ENCODE data around the gene RBM45. TPM values are rescaled to one million over a fixed set of nuclear protein-coding genes. Genes with fewer than 3 reads are reported as not detected.

The RBM45 gene
- total RNA-seq, 1 experiment from 2014 or later, result 13.6 TPM

- H3K27me3 ChIP-seq (replicated peaks; ENCODE audit: control insufficient read depth, insufficient read depth, low read length), result no peaks in the 10 kb centered on the region
- H3K4me1 Mint-ChIP-seq (ENCODE audit: low read depth, unreplicated experiment), result no peaks in the 10 kb centered on the region
- TF ChIP-seq CTCF (IDR thresholded peaks at IDR 0.05; ENCODE audit: insufficient read depth in 1 of 2, low read depth in 1 of 2, low read length in 1 of 2, severe bottlenecking in 1 of 2, unreplicated experiment in 1 of 2), result no peak
- no peaks in the 10 kb centered on the region for H3K36me3 Mint-ChIP-seq (ENCODE audit: insufficient read depth, unreplicated experiment)
- peaks cover 6% of the 10 kb centered on the region for H3K27me3 Mint-ChIP-seq (ENCODE audit: insufficient read depth, unreplicated experiment)
- H3K4me1 ChIP-seq, result no peaks in the 10 kb centered on the region
- H3K27ac Mint-ChIP-seq (ENCODE audit: unreplicated experiment), result no peak overlapping the region
- H3K36me3 ChIP-seq (ENCODE audit: control insufficient read depth, insufficient read depth, low read length), result no peaks in the 10 kb centered on the region
- DNase-seq, result no peak
- no TSS peak for BruUV-seq (replicated peaks)
- H3K4me3 Mint-ChIP-seq (ENCODE audit: unreplicated experiment), result no peak overlapping the region
- POLR2A ChIA-PET, result no interaction called here
- H3K4me3 ChIP-seq (ENCODE audit: low read depth, low read length), result no peak overlapping the region
- intact Hi-C loops (cut with micrococcal nuclease; ENCODE audit: unreplicated experiment), result no loop called here
- no peaks in the 10 kb centered on the region for H3K9me3 ChIP-seq
- CTCF ChIA-PET, result no interaction called here
- no peaks in the 10 kb centered on the region for H3K9me3 Mint-ChIP-seq (ENCODE audit: unreplicated experiment)
Observed at GRCh38 chr2:178093471-178093870, 18.8 kb upstream of the RBM45 start.

- CTCF ChIA-PET, result no interaction called here
- no peaks in the 10 kb centered on the region for H3K4me1 ChIP-seq
- H3K27me3 Mint-ChIP-seq (ENCODE audit: insufficient read depth, unreplicated experiment), result no peaks in the 10 kb centered on the region
- no peak overlapping the region for H3K4me3 Mint-ChIP-seq (ENCODE audit: unreplicated experiment)
- no peaks in the 10 kb centered on the region for H3K9me3 Mint-ChIP-seq (ENCODE audit: unreplicated experiment)
- TF ChIP-seq CTCF (IDR thresholded peaks at IDR 0.05; ENCODE audit: insufficient read depth in 1 of 2, low read depth in 1 of 2, low read length in 1 of 2, severe bottlenecking in 1 of 2, unreplicated experiment in 1 of 2), result no peak
- intact Hi-C loops (cut with micrococcal nuclease; ENCODE audit: unreplicated experiment), result no loop called here
- no peaks in the 10 kb centered on the region for H3K36me3 Mint-ChIP-seq (ENCODE audit: insufficient read depth, unreplicated experiment)
- no peaks in the 10 kb centered on the region for H3K4me1 Mint-ChIP-seq (ENCODE audit: low read depth, unreplicated experiment)
- no peaks in the 10 kb centered on the region for H3K9me3 ChIP-seq
- no TSS peak for BruUV-seq (replicated peaks)
- no peak for DNase-seq
- POLR2A ChIA-PET, result no interaction called here
- no peaks in the 10 kb centered on the region for H3K36me3 ChIP-seq (ENCODE audit: control insufficient read depth, insufficient read depth, low read length)
- no peak overlapping the region for H3K4me3 ChIP-seq (ENCODE audit: low read depth, low read length)
- H3K27me3 ChIP-seq (replicated peaks; ENCODE audit: control insufficient read depth, insufficient read depth, low read length), result no peaks in the 10 kb centered on the region
- H3K27ac Mint-ChIP-seq (ENCODE audit: unreplicated experiment), result no peak overlapping the region
Observed at GRCh38 chr2:178101321-178102079, 10.7 kb upstream of the RBM45 start.

GRCh38 chr2:178105566-178105965 is 6.7 kb upstream of the RBM45 start:
- H3K4me3 ChIP-seq (ENCODE audit: low read depth, low read length), result no peak overlapping the region
- ChIA-PET POLR2A (no interaction called here), CTCF (no interaction called here)
- H3K36me3 Mint-ChIP-seq (ENCODE audit: insufficient read depth, unreplicated experiment), result no peaks in the 10 kb centered on the region
- H3K36me3 ChIP-seq (ENCODE audit: control insufficient read depth, insufficient read depth, low read length), result no peaks in the 10 kb centered on the region
- H3K27me3 ChIP-seq (replicated peaks; ENCODE audit: control insufficient read depth, insufficient read depth, low read length), result no peaks in the 10 kb centered on the region
- H3K27ac Mint-ChIP-seq (ENCODE audit: unreplicated experiment), result no peak overlapping the region
- no peak for TF ChIP-seq CTCF (IDR thresholded peaks at IDR 0.05; ENCODE audit: insufficient read depth in 1 of 2, low read depth in 1 of 2, low read length in 1 of 2, severe bottlenecking in 1 of 2, unreplicated experiment in 1 of 2)
- intact Hi-C loops (cut with micrococcal nuclease; ENCODE audit: unreplicated experiment), result no loop called here
- DNase-seq, result no peak
- no peaks in the 10 kb centered on the region for H3K9me3 Mint-ChIP-seq (ENCODE audit: unreplicated experiment)
- no peaks in the 10 kb centered on the region for H3K9me3 ChIP-seq
- no peaks in the 10 kb centered on the region for H3K4me1 ChIP-seq
- H3K4me1 Mint-ChIP-seq (ENCODE audit: low read depth, unreplicated experiment), result no peaks in the 10 kb centered on the region
- no TSS peak for BruUV-seq (replicated peaks)
- peaks cover 7% of the 10 kb centered on the region for H3K27me3 Mint-ChIP-seq (ENCODE audit: insufficient read depth, unreplicated experiment)
- H3K4me3 Mint-ChIP-seq (ENCODE audit: unreplicated experiment), result no peak overlapping the region
